ENCODE results near the gene REPS1.

Gene REPS1

DNA sequence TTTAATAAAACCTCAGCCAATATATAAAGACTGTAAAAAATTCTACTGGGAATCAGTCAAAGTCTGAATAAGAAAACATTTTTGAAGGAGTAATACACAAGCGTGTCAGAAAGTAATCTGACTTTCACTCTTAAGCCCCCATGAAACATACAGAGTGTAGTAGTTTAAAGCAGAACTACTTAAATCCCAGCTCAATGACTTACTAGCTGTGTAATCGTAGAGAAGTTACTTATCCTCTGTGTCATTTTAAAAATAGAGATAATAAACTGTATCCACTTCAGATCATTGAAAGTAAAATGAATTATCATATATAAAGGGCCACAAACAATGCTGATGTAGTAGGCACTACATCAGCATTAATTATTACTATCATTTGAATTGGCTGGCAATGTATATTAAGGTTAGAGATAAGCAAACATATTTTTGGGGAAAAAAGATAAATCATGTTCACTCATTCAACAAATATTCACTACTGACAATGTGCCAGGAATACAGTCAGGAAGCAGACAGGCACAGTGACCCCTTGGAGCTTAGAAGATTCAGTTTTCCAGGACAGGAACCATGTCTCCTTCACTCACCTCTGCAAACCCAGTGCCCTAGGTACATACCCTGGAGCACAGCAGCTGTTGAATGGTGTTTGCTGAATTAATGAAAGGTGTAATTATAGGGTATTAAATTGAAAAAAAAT is 14.4 kb downstream of the REPS1 start:
- no peak for DNase-seq (ENCODE audit: low read depth in 2 of 2, low spot score in 1 of 2)

DNA sequence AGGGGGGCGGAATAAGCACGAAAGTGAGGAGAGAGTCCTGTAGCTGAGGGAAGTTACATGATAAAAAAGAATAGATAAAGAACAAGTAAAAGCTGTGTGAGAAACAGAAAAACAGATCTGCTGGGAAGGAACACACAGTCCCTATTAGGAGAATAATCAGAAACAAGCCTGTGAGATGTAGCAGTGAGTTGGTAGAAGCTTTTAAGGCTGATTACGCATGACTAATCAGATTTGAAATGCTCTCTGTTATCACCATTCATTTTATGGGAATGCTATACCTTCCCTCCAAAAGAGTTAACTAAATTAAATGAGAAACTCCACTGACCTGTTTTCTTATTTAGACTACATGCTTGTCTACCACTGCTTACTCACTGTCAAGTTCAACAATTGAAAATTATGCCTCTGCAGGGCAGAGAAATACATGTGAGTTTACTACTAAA is 15.8 kb downstream of the REPS1 start:
- no peak for DNase-seq (ENCODE audit: low read depth in 2 of 2, low spot score in 1 of 2)

DNA sequence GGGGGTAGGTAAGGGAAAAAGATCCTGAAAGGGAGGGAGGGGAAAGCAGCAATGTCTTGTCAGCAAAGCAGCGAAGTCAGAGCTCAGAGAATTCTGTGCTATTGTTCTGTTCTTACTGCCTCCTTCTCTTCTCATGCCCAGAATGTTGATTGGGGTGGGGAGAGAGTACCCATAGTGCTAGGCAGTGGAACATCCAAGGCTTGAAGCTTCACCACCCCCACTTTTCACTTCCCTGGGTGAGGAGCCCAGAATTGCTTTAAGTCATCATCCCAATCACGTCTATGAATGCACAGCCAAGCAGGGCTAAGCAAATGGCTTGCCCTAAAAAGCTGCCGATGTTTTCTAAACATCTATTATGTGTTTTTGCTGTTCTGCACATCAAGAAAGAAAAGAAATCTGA is 16.5 kb downstream of the REPS1 start:
- DNase-seq (ENCODE audit: low read depth in 2 of 2, low spot score in 1 of 2): no peak

DNA sequence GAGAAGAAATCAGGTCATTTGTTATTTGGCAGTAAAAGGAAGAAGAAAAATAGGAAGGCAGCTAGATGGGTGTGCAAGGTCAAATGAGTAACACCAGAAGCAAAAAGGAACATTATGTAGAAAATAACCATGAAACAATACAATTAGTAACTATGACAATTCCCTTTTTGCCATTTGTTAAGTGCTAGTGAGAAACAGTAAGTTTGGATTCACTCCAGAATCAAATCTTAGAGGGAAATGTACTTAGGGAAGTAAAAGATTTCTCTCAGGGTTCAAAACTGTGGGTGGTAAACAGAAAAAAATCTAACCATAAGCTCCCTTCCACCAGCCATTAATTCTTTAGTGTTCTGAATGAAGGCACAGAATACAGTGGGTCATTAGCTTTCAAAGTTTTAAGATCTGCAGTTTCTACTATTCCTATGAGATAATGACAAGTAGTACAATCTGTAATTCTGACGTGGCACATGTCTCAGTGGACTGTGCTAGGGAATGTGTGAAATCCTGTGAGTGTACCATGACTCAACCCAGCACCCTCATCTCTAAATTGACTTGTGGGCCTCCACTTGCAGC is 17.1 kb downstream of the REPS1 start:
- DNase-seq (ENCODE audit: low read depth in 2 of 2, low spot score in 1 of 2): no peak

DNA sequence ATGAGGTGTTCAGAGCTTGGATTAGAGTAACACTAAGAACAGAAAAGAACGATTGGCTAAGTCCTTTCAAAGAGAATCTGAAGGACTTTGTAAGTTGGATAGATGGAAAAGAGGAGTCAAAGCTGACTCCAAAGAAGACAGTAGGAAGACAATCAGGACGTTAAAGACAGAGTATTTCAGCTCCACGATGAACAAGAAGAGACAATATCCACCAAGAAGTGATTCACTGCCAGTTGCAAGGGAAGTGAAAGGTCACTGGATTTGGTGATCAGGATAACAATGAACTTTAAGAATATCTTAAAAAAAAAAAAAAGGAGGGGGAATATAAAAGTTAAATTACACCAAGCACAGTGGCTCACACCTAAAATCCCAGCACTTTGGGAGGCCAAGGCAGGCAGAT is 17.9 kb downstream of the REPS1 start:
- DNase-seq (ENCODE audit: low read depth in 2 of 2, low spot score in 1 of 2): no peak

DNA sequence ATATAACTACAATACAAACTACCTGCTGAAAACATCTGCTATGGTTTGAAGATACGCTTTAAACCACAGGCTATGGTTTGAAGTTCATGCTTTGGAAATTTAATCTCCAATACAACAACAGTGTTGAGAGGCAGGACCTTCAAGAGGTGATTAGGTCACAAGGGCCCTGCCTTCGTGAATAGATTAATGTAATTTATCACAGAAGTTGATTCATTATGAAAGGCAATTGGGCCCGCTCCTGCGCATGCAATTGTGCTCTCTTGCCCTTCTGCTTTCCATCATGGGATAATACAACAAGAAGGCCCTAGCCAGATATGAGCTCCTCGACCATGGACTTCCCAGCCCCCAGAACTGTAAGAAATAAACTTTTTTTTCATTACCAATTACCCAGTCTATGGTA is 21.2 kb downstream of the REPS1 start:
- DNase-seq (ENCODE audit: low read depth in 2 of 2, low spot score in 1 of 2): no peak

DNA sequence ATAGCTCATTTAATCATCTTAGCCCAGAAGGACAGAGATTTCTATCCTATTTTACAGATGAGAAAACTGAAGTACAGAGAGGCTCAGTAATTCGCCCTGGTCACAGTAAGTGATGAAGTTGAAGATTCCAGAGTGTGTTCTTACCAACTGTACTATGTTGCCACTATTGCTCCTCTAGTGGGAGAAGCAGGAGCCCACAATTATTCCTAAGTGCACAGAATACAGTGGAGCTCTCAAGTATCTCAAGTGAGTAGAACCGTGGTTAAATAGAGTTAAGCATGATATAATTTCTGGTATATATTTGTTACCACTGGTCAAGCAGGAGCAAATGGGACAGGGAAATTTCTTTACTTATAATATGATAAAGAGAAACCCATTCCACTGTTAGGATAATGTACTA is 22.1 kb downstream of the REPS1 start:
- no peak for DNase-seq (ENCODE audit: low read depth in 2 of 2, low spot score in 1 of 2)

DNA sequence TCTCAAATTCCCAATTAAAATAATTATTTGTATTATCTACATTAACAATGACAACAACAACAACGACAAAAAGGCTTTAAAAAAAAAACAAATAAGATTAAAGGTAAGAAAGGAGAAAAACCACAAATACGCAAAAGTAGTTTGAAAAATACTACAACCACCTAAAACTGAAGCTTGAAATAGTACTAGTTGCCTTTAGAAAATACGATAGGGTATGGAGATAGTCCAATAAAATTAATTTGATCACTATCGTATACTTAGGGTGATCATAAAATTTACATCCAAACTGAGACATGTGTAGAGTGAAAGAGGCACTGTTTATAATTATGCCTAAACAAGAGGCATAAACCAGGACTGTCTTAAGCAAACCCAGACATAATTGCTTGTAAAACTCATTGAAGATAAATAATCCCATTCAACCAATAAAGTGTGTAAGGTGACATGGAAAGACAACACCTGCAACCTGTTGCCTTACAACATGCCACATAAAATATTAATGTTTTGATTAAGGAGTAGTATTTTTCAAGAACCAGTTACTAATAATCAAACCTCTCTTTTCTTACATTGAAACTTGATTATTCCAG is 22.7 kb downstream of the REPS1 start:
- no peak for DNase-seq (ENCODE audit: low read depth in 2 of 2, low spot score in 1 of 2)

DNA sequence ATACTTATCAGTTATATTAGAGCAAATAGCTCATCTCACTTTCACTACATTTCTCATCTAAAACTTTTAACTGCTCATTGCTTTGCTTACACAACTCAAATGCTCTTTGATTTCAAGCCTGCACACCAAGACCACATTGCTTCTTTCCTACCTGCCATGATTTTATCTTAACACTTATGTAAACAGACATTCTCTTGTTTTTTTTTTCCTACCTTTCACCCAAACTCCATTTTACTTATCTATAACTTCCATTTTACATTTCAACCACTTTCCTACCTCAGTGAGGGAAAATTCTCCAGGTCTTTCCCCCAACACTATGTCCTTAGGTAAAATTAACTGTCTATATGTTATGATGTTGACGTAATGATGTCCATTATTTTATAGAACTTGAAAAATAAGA is 24.0 kb downstream of the REPS1 start:
- no peak for DNase-seq (ENCODE audit: low read depth in 2 of 2, low spot score in 1 of 2)

DNA sequence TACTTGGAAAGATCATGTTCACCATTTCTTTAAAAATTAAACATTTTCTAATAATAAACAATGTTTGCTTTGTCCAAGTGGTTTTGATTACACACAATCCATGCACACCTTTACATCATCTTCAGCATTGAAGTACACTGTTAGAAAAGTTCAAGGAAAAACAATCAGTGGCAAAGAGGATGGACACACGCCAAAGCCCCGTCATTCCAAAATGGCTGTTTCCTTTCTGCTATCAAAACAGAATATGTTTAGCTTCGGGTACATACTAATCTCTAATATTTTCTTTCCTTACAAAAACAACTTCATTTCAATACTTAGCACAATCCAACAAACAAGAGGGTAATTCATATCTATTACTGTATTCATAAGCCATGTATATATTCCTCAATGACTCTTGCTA is 24.5 kb downstream of the REPS1 start:
- no peak for DNase-seq (ENCODE audit: low read depth in 2 of 2, low spot score in 1 of 2)

DNA sequence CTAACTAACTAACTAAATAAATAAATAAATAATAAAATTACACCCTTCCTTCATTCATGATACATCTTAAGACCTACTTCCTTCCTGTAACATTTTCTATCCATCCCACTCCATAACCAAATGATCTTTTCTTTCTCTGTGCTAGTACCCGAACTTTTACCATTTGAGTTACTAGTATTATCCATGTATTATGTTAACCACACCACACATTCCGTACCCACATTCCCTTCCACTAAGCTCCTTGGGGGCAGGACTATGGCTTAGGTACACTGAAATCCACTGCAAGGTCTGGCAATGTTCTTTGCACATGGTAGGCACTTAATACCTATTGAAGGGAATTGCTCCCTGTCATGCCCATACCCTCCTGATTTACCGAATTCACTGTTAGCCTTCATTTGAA is 24.9 kb downstream of the REPS1 start:
- DNase-seq (ENCODE audit: low read depth in 2 of 2, low spot score in 1 of 2): no peak

DNA sequence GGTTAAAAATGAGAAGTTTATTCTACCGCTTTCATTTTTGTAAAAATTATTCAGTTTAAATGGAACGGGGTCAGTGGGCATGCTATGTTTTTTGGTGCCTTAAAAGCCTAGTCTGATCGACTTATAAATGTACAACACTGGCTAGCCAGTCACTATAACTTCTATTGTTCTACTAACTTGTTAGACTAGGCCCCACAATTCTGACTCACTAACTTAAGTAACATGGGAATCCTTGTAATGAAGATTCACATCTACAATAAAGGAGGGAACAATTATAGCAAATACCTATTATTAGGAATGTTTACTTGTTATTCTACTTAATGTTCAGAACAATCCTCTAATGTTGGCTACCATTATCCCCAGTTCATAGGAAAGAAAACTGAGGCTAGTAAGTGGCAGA is 28.5 kb downstream of the REPS1 start:
- DNase-seq (ENCODE audit: low read depth in 2 of 2, low spot score in 1 of 2): no peak

DNA sequence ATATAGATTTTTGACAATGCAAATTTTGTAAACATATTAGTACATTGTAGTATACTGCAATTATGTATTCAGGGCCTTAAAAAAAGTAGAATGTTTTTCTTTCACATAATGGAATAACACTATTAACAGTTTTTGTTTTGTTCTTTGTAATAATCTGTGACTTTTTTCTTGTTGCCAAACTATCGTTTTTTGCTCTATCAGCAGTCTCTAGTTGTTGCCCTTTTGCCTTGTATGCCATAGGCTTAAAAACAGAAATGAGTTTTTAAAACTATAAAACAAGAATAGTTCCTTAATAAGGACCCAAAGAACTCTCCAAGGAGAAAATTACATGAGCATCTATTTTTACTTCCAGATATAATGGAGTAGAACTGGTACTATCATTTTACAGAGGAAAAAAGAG is 29.5 kb downstream of the REPS1 start:
- no peak for DNase-seq (ENCODE audit: low read depth in 2 of 2, low spot score in 1 of 2)

DNA sequence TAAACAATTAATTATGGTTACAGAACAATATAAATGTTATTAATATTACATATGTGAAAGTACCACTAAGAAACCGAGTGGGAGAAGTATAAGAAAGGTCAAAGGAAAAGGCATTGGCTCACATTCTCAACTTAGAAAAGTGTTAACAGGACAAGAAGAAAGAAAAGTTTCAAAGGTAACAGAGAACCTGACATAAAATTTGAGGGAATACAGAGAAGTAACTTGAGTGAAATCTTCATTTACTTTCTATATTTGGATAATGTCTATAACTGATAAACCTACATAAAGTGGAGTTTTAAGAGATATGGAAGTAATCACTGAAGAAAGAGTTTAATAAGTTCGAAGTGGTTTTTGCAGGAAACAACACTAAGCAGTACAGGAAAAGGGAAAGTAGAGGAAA is 30.1 kb downstream of the REPS1 start:
- no peak for DNase-seq (ENCODE audit: low read depth in 2 of 2, low spot score in 1 of 2)

DNA sequence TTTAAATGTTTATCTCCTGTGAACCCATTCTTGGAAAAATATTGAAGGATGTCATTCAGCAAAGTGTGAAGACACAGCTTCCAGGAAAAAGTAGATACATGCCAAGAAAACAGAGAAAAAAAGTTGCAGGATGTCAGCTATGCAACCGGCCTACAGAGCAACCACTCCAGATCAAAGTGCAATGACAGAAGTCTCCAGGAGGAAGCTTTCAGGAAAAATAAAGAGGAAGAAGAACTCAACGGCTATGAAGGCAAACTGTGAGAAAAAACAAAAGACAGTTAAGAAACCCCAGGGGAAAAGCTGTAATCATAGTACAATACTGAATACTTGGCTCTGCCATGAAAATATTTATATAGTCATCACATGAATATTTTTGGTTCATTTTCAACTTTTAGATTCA is 30.6 kb downstream of the REPS1 start:
- DNase-seq (ENCODE audit: low read depth in 2 of 2, low spot score in 1 of 2): no peak

DNA sequence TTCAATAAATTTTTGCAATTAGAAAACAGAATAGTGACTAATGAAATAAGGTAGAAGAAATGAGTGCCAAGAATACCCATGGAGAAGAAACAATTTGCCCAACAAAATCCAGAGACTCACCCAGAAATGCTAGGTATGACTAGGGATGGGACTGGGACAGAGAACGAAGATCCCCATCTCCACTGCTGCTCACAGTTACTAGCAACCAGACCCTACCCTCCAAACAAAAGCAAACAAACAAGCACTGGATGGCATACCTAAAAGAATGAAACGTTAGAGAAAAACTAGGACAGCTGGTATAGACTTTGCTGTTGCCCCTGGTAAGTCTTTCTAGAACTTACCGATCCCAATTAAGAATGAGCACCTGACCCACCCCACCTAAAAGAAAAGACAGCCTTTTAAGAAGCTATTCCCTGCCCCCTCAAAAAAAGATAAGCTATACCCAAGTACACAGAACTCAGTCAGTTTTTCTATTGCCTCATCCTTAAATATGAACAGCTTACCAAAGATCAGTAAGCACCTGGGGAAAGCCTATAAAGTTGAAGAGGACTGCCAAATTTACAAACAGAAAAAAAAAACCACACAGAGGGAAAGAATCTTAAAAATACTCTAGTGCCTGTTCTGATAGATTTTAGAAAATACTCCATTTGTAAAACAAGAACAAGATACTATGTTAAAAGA is 31.7 kb downstream of the REPS1 start:
- no peak for DNase-seq (ENCODE audit: low read depth in 2 of 2, low spot score in 1 of 2)

DNA sequence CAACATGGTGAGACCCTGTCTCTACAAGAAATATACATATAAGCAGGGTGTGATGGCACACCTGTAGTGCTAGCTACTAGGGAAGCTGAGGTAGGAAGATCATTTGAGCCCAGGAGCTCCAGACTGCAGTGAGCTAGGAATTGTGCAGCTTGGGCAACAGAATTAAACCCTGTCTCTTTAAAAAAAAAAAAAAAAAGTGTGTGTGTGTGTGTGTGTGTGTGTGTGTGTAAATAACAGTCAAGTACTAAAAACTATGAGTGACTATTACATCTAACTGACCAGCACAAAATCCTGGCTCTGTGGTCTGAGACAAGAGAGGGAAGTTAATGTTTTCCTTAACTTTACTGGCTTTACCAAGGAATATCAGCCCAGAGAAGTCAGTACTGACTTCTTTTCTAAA is 32.8 kb downstream of the REPS1 start:
- DNase-seq (ENCODE audit: low read depth in 2 of 2, low spot score in 1 of 2): no peak

DNA sequence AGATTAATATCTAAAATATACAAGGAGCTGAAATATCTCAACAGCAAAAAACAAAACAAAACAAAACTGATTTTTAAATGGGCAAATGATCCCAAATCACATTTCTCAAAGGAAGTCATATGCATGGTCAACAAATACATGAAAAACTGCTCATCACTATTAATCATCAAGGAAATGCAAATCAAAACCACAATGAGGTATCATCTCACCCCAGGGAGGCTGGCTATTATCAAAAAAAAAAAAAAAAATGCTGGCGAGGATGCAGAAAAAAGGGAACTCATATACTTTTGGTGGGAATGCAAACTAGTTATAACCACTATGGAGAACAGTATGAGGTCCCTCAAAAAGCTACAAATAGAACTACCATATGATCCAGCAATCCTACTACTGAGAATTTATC is 34.6 kb downstream of the REPS1 start:
- no peak for DNase-seq (ENCODE audit: low read depth in 2 of 2, low spot score in 1 of 2)

DNA sequence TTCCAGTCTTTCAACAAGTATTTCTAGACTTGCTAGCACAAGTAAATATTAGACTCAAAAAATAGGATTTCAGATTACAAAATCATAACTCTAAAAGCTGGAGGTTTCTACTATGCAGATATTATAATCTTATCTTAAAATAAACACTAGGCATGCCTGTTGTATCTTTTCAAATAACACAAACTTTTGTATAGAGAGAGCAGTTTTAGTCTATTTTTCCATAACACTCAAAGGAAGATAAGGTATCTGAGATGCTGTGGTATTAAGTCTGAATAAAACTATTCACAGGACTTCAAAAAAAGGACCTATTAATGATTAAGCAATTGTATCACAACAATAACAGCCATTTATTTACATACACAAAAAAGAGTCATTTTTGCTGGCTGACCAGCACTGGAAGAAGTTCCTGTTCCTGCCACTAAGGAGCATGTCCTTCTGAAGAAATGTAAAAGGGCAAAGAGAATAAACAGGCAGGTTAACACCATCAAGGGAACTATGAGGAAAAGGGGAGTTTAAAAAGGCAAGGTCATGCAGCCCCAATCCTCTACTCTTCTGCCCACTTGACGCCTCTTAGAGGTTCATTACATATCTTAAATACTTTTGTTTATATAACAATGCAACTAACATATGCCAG is 39.4 kb downstream of the REPS1 start:
- no peak for DNase-seq (ENCODE audit: low read depth in 2 of 2, low spot score in 1 of 2)

DNA sequence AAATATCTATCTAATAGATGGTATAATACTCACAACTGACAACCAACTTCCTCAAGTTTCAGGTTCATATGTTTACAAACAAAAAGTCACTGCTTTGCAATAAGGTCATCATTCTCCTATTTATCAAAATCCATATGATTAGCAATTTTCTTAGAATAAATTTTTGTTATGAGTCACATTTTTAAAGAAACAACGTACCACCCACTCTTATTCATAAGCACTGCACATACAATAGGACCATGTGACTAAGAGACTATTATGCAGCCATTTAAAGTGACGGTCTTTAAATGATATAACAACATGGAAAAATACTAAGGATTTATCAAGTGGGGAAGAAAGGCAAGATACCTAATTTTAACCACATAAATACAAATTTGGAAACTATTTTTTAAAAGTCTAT is 40.0 kb downstream of the REPS1 start:
- no peak for DNase-seq (ENCODE audit: low read depth in 2 of 2, low spot score in 1 of 2)

DNA sequence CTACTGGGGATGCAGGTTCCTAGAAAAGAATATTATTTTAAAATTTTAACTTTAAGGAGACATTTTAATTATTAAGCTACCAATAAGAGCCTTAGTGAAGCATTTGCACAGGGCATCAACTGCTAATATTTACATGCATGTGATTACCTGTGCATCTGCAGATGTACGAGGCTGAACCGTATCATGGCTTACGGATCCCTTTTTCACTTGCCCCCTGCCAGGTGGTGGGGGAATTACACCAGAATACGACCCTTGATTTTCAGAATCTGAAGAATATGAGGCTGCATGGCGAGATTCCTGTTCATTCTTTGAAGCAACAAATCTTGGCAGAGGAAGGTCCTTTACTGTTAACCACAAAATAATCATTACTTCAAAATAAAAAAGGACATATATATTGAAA is 42.7 kb downstream of the REPS1 start:
- no peak for DNase-seq (ENCODE audit: low read depth in 2 of 2, low spot score in 1 of 2)

DNA sequence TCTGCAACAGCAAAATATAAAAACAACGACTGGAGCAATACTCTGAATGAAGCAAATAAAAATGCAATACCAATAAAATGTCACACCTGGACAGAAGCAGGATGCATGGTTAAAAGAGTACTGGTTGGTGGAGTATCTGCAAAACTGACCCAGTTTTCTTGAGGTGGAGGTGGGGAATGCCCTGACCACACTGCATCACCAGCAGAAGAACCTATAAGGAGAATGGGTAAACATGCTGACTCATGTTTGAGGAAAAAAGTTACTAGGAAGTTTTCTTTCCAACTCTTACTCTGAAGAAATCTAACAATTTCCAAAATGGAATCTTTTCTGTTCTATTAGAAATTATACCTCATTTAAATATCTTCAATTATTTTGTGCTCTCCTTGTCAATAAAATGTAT is 43.6 kb downstream of the REPS1 start:
- no peak for DNase-seq (ENCODE audit: low read depth in 2 of 2, low spot score in 1 of 2)

Measured in stimulated activated CD8-positive, alpha-beta memory T cell treated with anti-CD3 and anti-CD28 coated beads, Interleukin-4, amount 100 ng/mL, for 4 hours (primary cell).